Endothelial cell (in vitro differentiated cells): ENCODE measurements around the gene TUBB3. TPM values are rescaled to one million over a fixed set of nuclear protein-coding genes. Genes with fewer than 3 reads are reported as not detected.
"Not testable (repeated sequence)": the region's sequence is repeated elsewhere in the genome, so short reads cannot be mapped to it uniquely, and the experiment has no call there.

Source experiments
- DNase-seq: peaks from one replicate; pipeline ENCODE4 v3.0.0; 2021; ENCODE audit warnings: low spot score
- H3K27ac Mint-ChIP-seq: one replicate; pipeline ENCODE4 v1.8.0; 2021; ENCODE audit warnings: mixed read lengths, inconsistent platforms; ENCODE audit not compliant: unreplicated experiment
- H3K27me3 Mint-ChIP-seq: one replicate; pipeline ENCODE4 v1.8.0; 2021; ENCODE audit warnings: mild to moderate bottlenecking, moderate library complexity, mixed read lengths, inconsistent platforms; ENCODE audit not compliant: unreplicated experiment
- H3K36me3 Mint-ChIP-seq: one replicate; pipeline ENCODE4 v1.8.0; 2021; ENCODE audit warnings: mild to moderate bottlenecking, low read depth, mixed read lengths, inconsistent platforms; ENCODE audit not compliant: unreplicated experiment
- H3K4me1 Mint-ChIP-seq: one replicate; pipeline ENCODE4 v1.8.0; 2021; ENCODE audit warnings: mild to moderate bottlenecking, mixed read lengths, inconsistent platforms; ENCODE audit not compliant: unreplicated experiment
- H3K4me3 Mint-ChIP-seq: one replicate; pipeline ENCODE4 v1.8.0; 2021; ENCODE audit warnings: mild to moderate bottlenecking, mixed read lengths, inconsistent platforms; ENCODE audit not compliant: unreplicated experiment
- H3K9me3 Mint-ChIP-seq: one replicate; pipeline ENCODE4 v1.8.0; 2021; ENCODE audit warnings: mixed read lengths, inconsistent platforms; ENCODE audit not compliant: unreplicated experiment
- total RNA-seq: library from RNA; stranded (reverse); fragmentation: NEBNext Ultra II Directional; extraction: Animal tissue kit (Norgen Biotek cat#: 25700); gene quantifications from one replicate; pipeline ENCODE4 v1.2.1, GENCODE V29; 2021; ENCODE audit not compliant: unreplicated experiment
- TF ChIP-seq, protein P1 (sequence below): fragments of 200-600 bp; sonication (generic); IDR thresholded peaks from one replicate; pipeline ENCODE4 v1.5.0; 2021; ENCODE audit warnings: antibody characterized with exemption; ENCODE audit not compliant: unreplicated experiment

The TUBB3 gene
- total RNA-seq, 1 donor from 2014 or later: 95.7 TPM

DNA sequence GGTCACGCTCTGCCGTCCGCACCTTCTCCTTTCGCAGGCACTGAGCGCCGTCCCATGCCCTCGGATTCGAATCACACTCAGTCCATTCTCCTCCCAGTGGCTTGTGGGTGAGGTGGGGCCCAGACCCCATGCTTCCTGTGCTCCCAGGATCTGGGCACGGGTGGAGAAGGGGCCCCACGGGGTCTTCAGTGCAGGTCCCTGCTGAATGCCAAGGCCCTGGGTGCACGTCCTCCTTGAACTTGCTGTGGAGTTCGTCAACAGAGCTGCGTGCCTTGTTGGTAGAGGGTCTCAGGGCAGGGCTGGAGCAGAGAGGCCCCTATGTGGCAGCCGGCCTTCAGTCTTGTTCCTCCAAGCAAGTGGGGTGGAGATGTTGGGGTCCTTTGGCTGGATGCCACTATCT, 11.8 kb upstream of the TUBB3 start:
- DNase-seq: no peak
- TF ChIP-seq, protein P1, sequence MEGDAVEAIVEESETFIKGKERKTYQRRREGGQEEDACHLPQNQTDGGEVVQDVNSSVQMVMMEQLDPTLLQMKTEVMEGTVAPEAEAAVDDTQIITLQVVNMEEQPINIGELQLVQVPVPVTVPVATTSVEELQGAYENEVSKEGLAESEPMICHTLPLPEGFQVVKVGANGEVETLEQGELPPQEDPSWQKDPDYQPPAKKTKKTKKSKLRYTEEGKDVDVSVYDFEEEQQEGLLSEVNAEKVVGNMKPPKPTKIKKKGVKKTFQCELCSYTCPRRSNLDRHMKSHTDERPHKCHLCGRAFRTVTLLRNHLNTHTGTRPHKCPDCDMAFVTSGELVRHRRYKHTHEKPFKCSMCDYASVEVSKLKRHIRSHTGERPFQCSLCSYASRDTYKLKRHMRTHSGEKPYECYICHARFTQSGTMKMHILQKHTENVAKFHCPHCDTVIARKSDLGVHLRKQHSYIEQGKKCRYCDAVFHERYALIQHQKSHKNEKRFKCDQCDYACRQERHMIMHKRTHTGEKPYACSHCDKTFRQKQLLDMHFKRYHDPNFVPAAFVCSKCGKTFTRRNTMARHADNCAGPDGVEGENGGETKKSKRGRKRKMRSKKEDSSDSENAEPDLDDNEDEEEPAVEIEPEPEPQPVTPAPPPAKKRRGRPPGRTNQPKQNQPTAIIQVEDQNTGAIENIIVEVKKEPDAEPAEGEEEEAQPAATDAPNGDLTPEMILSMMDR: no peak
- H3K27me3 Mint-ChIP-seq: peaks cover 13% of the 10 kb centered on the region
- no peaks in the 10 kb centered on the region for H3K4me1 Mint-ChIP-seq
- H3K4me3 Mint-ChIP-seq: no peak overlapping the region
- no peak overlapping the region for H3K27ac Mint-ChIP-seq
- H3K36me3 Mint-ChIP-seq: peaks cover 20% of the 10 kb centered on the region
- no peaks in the 10 kb centered on the region for H3K9me3 Mint-ChIP-seq

DNA sequence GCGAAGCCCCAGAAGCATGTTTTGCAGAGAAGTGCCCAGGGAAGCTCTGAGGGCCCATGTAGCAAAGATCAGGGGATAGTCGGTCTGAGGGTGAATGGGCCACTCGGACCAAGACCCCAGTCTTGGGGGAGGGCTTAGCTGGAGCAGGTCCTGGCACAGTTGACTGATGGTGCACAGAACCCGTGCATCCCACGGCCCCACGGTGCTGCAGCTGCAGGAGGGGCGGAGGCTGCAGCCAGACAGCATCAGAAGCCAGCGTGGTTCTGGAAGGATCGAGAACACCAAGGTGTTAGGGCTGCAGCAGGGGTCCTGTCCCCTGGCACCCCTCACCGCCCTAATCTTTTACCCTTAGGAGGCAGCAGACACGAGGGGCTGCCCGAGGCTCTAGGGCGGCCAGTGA, 11.0 kb upstream of the TUBB3 start:
- Mint-ChIP-seq H3K27ac (no peak overlapping the region), H3K27me3 (peaks cover 13% of the 10 kb centered on the region), H3K36me3 (peaks cover 12% of the 10 kb centered on the region), H3K4me3 (no peak overlapping the region), H3K9me3 (no peaks in the 10 kb centered on the region), H3K4me1 (no peaks in the 10 kb centered on the region)
- no peak for DNase-seq
- TF ChIP-seq, protein P1: no peak

DNA sequence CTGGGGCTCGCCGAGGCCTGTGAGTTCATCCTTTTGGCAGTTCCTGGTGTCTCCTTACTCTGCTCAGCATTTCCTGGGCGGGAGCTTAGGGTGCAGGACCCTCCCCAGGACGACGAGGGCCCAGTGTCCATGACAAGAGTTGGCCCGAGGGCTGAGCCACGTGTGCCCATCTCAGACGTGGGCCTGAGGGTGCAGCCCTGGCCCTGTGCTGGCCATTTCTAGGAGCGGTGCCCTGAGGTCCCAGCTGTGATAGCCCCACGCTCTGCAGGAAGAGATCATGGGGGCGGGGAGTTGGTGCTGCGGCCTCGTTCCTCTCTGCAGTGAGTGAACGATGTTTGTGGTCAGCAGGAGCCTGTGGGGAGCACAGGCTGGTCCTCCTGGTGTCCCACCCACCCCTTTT, 10.5 kb upstream of the TUBB3 start:
- TF ChIP-seq, protein P1: no peak
- H3K9me3 Mint-ChIP-seq: no peaks in the 10 kb centered on the region
- H3K27me3 Mint-ChIP-seq: peaks cover 13% of the 10 kb centered on the region
- no peak overlapping the region for H3K27ac Mint-ChIP-seq
- DNase-seq: no peak
- peaks cover 11% of the 10 kb centered on the region for H3K36me3 Mint-ChIP-seq
- H3K4me1 Mint-ChIP-seq: no peaks in the 10 kb centered on the region
- no peak overlapping the region for H3K4me3 Mint-ChIP-seq

DNA sequence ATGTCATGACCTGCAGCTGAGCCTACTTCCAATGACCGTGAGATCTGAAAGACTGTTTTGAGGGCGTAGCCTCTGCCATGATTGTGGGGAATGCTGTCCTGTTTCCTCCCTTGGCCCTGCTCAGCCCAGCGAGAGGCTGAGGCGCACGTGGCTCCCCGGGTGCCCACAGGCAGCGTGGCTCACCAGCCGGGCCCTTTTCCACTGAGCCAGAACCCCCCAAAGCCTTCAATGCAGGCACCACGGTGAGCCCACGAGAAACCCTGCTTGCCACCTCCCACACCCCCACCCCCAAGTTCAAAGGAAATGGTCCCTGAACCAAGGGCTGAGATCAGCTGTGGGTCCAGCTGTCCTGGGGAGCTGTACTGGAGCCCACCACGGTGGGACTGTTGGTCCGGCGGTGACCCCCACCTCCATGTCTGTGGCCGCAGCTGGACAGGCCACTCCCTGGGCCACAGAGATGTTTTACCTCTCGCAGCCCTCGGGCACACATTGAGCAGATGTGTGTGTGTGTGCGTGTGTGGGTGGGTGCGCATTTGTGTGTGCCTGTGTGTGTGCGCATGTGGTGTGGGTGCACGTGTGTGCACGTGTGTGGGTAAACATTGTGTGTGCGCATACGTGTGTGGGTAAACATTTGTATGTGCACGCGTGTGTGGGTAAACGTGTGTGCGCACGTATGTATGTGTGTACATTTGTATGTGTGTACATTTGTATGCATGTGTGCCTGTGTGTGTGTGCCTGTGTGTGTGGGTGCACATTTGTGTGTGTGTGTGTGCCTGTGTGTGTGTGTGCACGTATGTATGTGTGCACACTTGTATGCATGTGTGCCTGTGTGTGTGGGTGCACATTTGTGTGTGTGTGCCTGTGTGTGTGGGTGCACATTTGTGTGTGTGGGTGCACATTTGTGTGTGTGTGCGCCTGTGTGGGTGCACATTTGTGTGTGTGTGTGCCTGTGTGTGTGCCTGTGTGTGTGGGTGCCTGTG, 9.4 kb upstream of the TUBB3 start:
- TF ChIP-seq, protein P1: no peak
- Mint-ChIP-seq H3K4me3 (peak overlapping the region; percentile 67), H3K27ac (peak overlapping the region; percentile 24), H3K36me3 (peaks cover 11% of the 10 kb centered on the region), H3K9me3 (no peaks in the 10 kb centered on the region), H3K4me1 (no peaks in the 10 kb centered on the region), H3K27me3 (peaks cover 13% of the 10 kb centered on the region)
- no peak for DNase-seq

DNA sequence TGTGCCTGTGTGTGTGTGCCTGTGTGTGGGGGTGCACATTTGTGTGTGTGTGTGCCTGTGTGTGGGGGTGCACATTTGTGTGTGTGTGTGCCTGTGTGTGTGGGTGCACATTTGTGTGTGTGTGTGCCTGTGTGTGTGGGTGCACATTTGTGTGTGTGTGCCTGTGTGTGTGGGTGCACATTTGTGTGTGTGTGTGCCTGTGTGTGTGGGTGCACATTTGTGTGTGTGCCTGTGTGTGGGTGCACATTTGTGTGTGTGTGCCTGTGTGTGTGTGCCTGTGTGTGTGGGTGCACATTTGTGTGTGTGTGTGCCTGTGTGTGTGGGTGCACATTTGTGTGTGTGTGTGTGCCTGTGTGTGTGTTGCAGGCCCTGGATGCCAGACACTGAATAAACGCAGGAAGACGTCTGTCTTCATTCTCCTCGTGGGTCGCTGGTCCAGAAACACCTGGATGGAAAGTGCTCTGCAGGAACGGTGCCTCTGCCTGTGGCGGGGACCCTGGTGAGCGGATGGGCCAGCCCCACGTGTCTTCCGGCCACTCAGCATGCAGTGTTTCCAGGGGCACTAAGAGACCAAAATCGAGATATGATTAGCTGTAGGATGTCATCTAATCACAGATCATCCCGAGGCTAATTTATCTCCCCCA, 8.4 kb upstream of the TUBB3 start:
- not testable (repeated sequence) for H3K27me3 Mint-ChIP-seq, H3K4me1 Mint-ChIP-seq, H3K4me3 Mint-ChIP-seq, H3K27ac Mint-ChIP-seq, DNase-seq, H3K9me3 Mint-ChIP-seq
- peaks cover 11% of the 10 kb centered on the region for H3K36me3 Mint-ChIP-seq
